Measurements from ENCODE around the gene SAP25. TPM values are rescaled to one million over a fixed set of nuclear protein-coding genes. Genes with fewer than 3 reads are reported as not detected.

The SAP25 gene
- total and polyA plus RNA-seq, 4 donors, result 0.33 to 0.84 (median 0.56) TPM; not detected in 1

- Histone ChIP-seq H3K4me1 (ENCODE audit: control insufficient read depth in 4 of 4, insufficient read depth in 4 of 4, low read length in 3 of 4) (peaks cover 5 to 30% (median 16%) of the 10 kb centered on the region in 4 donors), H3K27ac (ENCODE audit: low read depth in 1 of 2, low read length in 2 of 2) (no peak overlapping the region), H3K4me3 (ENCODE audit: low read depth in 1 of 3, low read length in 3 of 3) (no peak overlapping the region), H3K9me3 (ENCODE audit: control insufficient read depth in 4 of 4, low read length in 3 of 4) (no peaks in the 10 kb centered on the region), H3K9ac (ENCODE audit: low read depth in 1 of 2, low read length in 2 of 2) (no peak overlapping the region), H3K27me3 (ENCODE audit: control insufficient read depth in 4 of 4, insufficient read depth in 4 of 4, low read length in 3 of 4) (no peaks in the 10 kb centered on the region), H3K36me3 (ENCODE audit: control insufficient read depth in 4 of 4, insufficient read depth in 3 of 4, low read depth in 1 of 4, low read length in 3 of 4) (no peaks in the 10 kb centered on the region)
- no peak for DNase-seq (ENCODE audit: low spot score)
- WGBS, result 85% methylated on average over 18 of the region's 18 CpGs
- TF ChIP-seq REST (IDR thresholded peaks at IDR 0.05), result no peak
- no peak for TF ChIP-seq GABPA (IDR thresholded peaks at IDR 0.05 in 1 of 2, conservative IDR thresholded peaks at IDR 0.05 in 1 of 2)
These were observed 26.4 kb upstream of the SAP25 start for GRCh38 chr7:100599911-100600729.

- H3K4me1 ChIP-seq (ENCODE audit: control insufficient read depth in 4 of 4, insufficient read depth in 4 of 4, low read length in 3 of 4), result peaks cover 4 to 15% (median 8%) of the 10 kb centered on the region in 4 donors
- no peak for TF ChIP-seq YY1 (IDR thresholded peaks at IDR 0.05)
- TF ChIP-seq EGR1 (IDR thresholded peaks at IDR 0.05; ENCODE audit: low read depth in 2 of 2), result no peak
- no peak for TF ChIP-seq REST (IDR thresholded peaks at IDR 0.05)
- no peak for TF ChIP-seq SP1 (IDR thresholded peaks at IDR 0.05)
- no peak for TF ChIP-seq GABPA (IDR thresholded peaks at IDR 0.05 in 1 of 2, conservative IDR thresholded peaks at IDR 0.05 in 1 of 2)
- TF ChIP-seq FOXA1 (IDR thresholded peaks at IDR 0.05), result no peak
- TF ChIP-seq RXRA (IDR thresholded peaks at IDR 0.05), result no peak
- no peak for TF ChIP-seq MAX (IDR thresholded peaks at IDR 0.05)
- TF ChIP-seq ATF3 (IDR thresholded peaks at IDR 0.05), result no peak
- no peak for TF ChIP-seq ZBTB33 (IDR thresholded peaks at IDR 0.05)
- no peak for TF ChIP-seq HNF4A (conservative IDR thresholded peaks at IDR 0.05)
- TF ChIP-seq NR2F2 (IDR thresholded peaks at IDR 0.05), result no peak
- TF ChIP-seq JUND (IDR thresholded peaks at IDR 0.05), result no peak
- TF ChIP-seq FOXA2 (IDR thresholded peaks at IDR 0.05), result no peak
- TF ChIP-seq TAF1 (conservative IDR thresholded peaks at IDR 0.05), result no peak
- TF ChIP-seq HNF4G (IDR thresholded peaks at IDR 0.05), result no peak
- TF ChIP-seq RAD21 (IDR thresholded peaks at IDR 0.05), result no peak
- no peak for TF ChIP-seq CTCF (IDR thresholded peaks at IDR 0.05; ENCODE audit: low read depth, low read length, missing input control)
- no peak overlapping the region for H3K4me3 ChIP-seq (ENCODE audit: low read depth in 1 of 3, low read length in 3 of 3)
- H3K9ac ChIP-seq (ENCODE audit: low read depth in 1 of 2, low read length in 2 of 2), result no peak overlapping the region
- H3K27me3 ChIP-seq (ENCODE audit: control insufficient read depth in 4 of 4, insufficient read depth in 4 of 4, low read length in 3 of 4), result no peaks in the 10 kb centered on the region
- no peak for DNase-seq (ENCODE audit: low spot score)
- H3K9me3 ChIP-seq (ENCODE audit: control insufficient read depth in 4 of 4, low read length in 3 of 4), result no peaks in the 10 kb centered on the region
- no peak overlapping the region for H3K27ac ChIP-seq (ENCODE audit: low read depth in 1 of 2, low read length in 2 of 2)
- WGBS, result 95% methylated on average over 4 of the region's 4 CpGs
- H3K36me3 ChIP-seq (ENCODE audit: control insufficient read depth in 4 of 4, insufficient read depth in 3 of 4, low read depth in 1 of 4, low read length in 3 of 4), result no peaks in the 10 kb centered on the region
These were observed 24.7 kb upstream of the SAP25 start for GRCh38 chr7:100598425-100598824.
